Effector memory CD8-positive, alpha-beta T cell (primary cell): ENCODE data around the gene KIAA1328.

Experiments used
- ATAC-seq: fragments of 150-1000 bp; cut with Tn5 transposase; replicated peaks from 2 replicates; pipeline ENCODE4 v1.10.0; 2021; ENCODE audit warnings: mild to moderate bottlenecking, moderate library complexity
- DNase-seq, 3 experiments: peaks; one replicate each; pipeline ENCODE4 v3.0.0; 2021
- H3K27ac Mint-ChIP-seq, 2 donors: one replicate each; pipeline ENCODE4 v1.8.0; 2022; ENCODE audit warnings: mild to moderate bottlenecking in 2 of 2, mixed read lengths in 2 of 2, moderate library complexity in 2 of 2
- H3K27me3 Mint-ChIP-seq, 2 donors: one replicate each; pipeline ENCODE4 v1.8.0; 2022; ENCODE audit warnings: mixed read lengths in 2 of 2
- H3K36me3 Mint-ChIP-seq: one replicate; pipeline ENCODE4 v1.8.0; 2022; ENCODE audit warnings: mild to moderate bottlenecking, moderate library complexity, mixed read lengths; ENCODE audit not compliant: insufficient read depth
- H3K4me1 Mint-ChIP-seq, 2 donors: one replicate each; pipeline ENCODE4 v1.8.0; 2022; ENCODE audit warnings: low read depth in 2 of 2, mixed read lengths in 2 of 2
- H3K4me3 Mint-ChIP-seq, 2 donors: one replicate each; pipeline ENCODE4 v1.8.0; 2022; ENCODE audit warnings: mild to moderate bottlenecking in 2 of 2, mixed read lengths in 2 of 2, moderate library complexity in 2 of 2
- H3K9me3 Mint-ChIP-seq, 2 donors: one replicate each; pipeline ENCODE4 v1.8.0; 2022; ENCODE audit warnings: mixed read lengths in 2 of 2

KIAA1328 gene

DNA sequence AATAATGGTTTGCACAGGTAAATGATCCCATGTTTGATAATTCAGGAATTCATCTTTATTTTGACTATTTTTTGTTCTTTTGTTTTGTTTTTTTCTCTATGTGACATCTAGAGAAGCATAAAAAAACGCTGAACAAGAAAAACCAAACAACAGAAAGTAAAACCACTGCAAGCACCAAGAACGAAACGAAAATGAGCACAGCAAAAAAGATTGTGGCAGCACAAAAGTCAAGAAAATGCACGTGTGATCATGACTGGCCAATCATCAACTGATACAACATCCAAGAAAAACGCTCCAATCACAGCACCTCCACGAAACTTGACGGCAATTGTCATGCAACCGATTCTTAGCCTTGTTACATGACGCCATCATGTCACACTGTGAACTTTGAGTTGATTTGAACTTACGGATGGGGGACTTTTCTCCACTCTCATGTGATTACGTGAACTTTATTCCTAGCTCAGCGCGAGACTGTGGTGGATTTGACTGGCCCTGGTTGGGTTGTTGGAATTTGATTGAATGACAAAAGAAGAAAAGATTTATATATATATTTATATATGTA, 417.9 kb downstream of the KIAA1328 start:
- Mint-ChIP-seq H3K27ac (no peak overlapping the region), H3K27me3 (peaks cover 52 to 69% of the 10 kb centered on the region in 2 donors), H3K9me3 (no peaks in the 10 kb centered on the region), H3K4me1 (peaks cover 1 to 3% of the 10 kb centered on the region in 2 donors), H3K36me3 (peaks cover 2% of the 10 kb centered on the region), H3K4me3 (no peak overlapping the region)
- ATAC-seq (no peak), DNase-seq (no peak)

DNA sequence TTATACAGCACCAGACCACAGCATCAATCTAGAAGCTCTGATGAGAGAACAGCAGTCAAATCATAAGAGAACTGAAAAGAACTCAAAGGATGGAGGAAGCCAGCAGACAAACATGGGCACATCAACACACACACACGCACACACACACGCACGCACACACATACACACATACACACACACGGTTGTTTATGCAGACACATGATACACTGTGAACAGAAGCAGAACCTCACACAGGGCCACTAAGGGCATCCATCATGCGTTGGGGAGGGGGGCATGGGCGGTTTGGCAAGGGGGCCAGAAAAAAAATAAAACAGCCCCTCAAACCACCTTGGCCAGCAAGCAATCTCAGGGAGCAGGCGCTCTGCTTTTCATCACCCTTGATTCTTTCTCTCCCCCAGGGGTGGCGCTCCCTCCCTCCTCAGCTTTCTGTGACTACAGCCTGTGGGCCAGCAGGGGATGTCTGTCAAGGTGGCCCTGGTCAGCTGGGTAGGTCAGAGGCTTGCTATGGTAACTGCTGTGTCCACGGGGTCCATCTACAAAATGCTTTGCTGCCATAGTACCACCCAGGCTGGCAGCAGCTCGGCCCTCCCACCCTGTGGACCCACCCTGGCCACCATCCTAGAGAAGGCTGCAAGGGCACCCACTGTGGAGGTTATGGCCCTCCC, 418.7 kb downstream of the KIAA1328 start:
- Mint-ChIP-seq H3K27ac (no peak overlapping the region), H3K36me3 (peaks cover 2% of the 10 kb centered on the region), H3K9me3 (no peaks in the 10 kb centered on the region), H3K4me1 (peaks cover 1 to 3% of the 10 kb centered on the region in 2 donors), H3K27me3 (peaks cover 55 to 69% of the 10 kb centered on the region in 2 donors), H3K4me3 (no peak overlapping the region)
- DNase-seq (no peak), ATAC-seq (no peak)

DNA sequence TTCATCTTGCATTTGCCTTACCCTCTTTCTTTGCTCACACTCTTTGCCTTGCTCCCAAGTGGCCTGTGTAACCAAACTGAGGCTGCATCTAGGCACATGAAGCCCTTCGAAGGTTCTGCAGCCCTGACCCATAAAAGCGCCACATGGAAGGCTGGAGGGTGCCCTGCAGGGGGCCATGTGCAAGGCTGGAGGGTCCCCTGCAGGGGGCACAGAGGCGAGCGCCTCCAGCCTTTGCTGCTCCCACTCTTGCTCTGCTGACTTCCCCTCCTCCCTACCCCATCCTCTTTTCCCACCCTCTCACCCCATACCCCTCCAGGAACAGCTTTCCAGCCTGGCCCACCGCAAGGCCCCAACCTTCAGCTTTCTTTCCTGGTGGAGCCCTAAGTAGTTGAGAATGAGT, 419.4 kb downstream of the KIAA1328 start:
- H3K4me3 Mint-ChIP-seq, result no peak overlapping the region
- no peaks in the 10 kb centered on the region for H3K9me3 Mint-ChIP-seq
- H3K27me3 Mint-ChIP-seq, result peaks cover 57 to 69% of the 10 kb centered on the region in 2 donors
- no peaks in the 10 kb centered on the region for H3K36me3 Mint-ChIP-seq
- H3K27ac Mint-ChIP-seq, result no peak overlapping the region
- DNase-seq (no peak), ATAC-seq (no peak)
- peaks cover 1 to 3% of the 10 kb centered on the region in 2 donors for H3K4me1 Mint-ChIP-seq

DNA sequence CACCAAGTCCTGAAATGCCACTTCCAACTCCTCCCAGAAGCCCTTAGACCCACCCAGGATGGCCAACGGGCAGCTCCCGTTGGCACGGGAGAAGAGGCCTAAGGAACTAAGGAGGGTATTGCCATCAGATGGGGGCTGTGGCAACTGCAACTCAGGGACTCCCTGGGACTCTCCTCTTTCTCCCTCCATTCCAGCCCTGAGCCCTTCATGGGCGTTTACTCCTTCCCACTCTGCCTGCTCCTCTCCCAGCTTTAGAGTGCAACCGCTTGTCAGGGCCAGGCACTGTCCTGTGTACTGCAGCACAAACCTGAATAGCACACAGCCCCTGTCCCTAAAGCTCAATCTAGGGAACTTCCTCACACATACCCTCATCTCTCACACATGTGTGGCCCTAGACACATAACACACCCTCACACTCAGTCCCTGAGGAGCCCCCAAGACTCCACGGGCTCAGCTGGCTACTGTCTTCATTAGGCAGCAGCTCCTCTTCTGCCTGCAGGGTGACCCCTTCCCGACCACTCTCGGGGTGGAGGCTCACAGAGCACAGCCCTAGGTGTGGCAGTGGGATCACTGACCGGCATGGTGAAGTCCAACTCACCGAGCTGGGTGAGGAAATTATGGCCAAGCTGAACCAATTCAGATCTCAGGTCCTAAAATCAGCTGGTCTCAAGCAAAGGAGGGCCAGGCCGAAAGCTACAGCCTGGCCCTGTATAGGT, 420.4 kb downstream of the KIAA1328 start:
- no peak overlapping the region for H3K4me3 Mint-ChIP-seq
- no peaks in the 10 kb centered on the region for H3K36me3 Mint-ChIP-seq
- no peaks in the 10 kb centered on the region for H3K4me1 Mint-ChIP-seq
- no peaks in the 10 kb centered on the region for H3K9me3 Mint-ChIP-seq
- ATAC-seq, result no peak
- no peak overlapping the region for H3K27ac Mint-ChIP-seq
- H3K27me3 Mint-ChIP-seq, result peaks cover 51 to 60% of the 10 kb centered on the region in 2 donors
- no peak for DNase-seq

DNA sequence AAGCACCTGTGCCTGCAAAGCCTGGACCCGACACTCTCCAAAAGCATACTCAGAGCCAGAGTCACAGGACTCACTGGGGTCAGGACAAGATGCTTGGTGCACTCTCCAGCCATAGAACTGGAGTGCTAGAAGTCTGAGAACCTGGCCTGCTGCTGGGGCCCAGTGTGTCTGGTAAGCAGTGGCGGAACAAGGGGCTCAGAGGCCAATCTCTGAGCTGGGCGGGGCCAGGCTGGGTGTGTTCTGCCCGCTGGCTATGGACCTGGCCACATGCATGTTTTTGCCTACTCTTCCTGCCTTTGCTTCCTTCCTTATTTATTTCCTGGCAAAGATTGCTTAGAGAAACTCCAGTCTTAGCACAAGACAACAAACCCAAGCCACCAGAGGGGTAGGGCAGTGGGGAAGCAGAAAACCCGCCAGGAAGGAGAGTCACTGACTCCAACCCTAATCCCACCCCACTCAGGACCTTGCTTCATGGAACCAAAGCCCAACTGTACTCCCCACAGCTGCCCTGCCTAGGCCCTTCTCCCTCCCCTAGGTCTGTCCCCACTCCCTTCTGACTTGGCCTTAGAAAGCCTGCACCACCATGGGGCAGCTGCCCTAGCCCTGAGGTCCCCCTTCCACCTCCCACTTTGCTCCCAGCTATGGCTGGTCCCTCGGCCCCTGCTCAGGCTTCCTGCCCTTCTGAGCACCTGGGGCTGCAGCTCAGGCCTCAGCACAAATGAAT, 421.1 kb downstream of the KIAA1328 start:
- DNase-seq, result no peak
- no peak overlapping the region for H3K4me3 Mint-ChIP-seq
- no peak for ATAC-seq
- no peak overlapping the region for H3K27ac Mint-ChIP-seq
- peaks cover 0 to 4% of the 10 kb centered on the region in 2 donors for H3K4me1 Mint-ChIP-seq
- no peaks in the 10 kb centered on the region for H3K9me3 Mint-ChIP-seq
- H3K36me3 Mint-ChIP-seq, result no peaks in the 10 kb centered on the region
- peaks cover 53 to 60% of the 10 kb centered on the region in 2 donors for H3K27me3 Mint-ChIP-seq

DNA sequence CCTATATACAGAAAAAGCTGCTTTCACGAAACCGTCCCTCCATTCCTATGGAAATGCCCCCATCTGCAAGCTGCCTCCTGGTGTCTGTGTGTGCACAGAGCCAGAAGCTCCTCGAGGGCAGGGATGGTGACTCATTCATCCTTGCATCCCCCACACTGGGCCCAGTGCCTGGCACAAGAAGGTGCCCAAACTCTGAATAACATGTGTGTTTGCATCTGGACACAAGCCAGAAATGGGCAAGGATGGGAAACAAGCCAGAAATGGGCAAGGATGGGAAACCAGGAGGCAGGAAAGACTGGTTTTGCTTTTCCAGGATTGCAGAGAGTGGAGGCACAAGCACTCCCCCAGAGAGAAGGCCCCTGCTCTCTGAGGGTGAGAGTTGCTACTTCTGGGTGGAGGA, 422.8 kb downstream of the KIAA1328 start:
- no peaks in the 10 kb centered on the region for H3K36me3 Mint-ChIP-seq
- H3K4me1 Mint-ChIP-seq, result peaks cover 0 to 4% of the 10 kb centered on the region in 2 donors
- H3K27ac Mint-ChIP-seq, result no peak overlapping the region
- no peaks in the 10 kb centered on the region for H3K9me3 Mint-ChIP-seq
- ATAC-seq (no peak), DNase-seq (no peak)
- H3K27me3 Mint-ChIP-seq, result peaks cover 59 to 70% of the 10 kb centered on the region in 2 donors
- H3K4me3 Mint-ChIP-seq, result no peak overlapping the region

DNA sequence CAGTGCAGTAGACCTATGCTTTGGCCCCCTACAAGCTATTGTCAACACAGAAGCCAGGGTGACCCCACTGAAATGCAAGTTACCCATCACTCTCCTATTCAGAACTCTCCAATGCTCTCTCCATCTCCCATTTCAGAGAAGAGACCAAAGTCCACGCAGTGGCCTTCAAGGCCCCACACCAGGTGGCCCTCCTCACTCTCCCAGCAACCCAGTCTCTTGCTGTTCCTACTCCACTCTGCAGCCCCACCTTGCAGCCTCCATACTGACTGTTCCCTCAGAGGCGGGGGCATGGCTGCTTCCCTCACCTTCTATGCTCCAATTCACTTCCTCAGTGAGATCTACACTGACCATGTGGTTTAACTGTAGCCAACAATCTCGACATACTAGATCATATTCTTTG, 423.4 kb downstream of the KIAA1328 start:
- Mint-ChIP-seq H3K27me3 (peaks cover 59 to 76% of the 10 kb centered on the region in 2 donors), H3K4me3 (peak overlapping the region in 1 of 2 donors; percentile 15)
- ATAC-seq, result no peak

DNA sequence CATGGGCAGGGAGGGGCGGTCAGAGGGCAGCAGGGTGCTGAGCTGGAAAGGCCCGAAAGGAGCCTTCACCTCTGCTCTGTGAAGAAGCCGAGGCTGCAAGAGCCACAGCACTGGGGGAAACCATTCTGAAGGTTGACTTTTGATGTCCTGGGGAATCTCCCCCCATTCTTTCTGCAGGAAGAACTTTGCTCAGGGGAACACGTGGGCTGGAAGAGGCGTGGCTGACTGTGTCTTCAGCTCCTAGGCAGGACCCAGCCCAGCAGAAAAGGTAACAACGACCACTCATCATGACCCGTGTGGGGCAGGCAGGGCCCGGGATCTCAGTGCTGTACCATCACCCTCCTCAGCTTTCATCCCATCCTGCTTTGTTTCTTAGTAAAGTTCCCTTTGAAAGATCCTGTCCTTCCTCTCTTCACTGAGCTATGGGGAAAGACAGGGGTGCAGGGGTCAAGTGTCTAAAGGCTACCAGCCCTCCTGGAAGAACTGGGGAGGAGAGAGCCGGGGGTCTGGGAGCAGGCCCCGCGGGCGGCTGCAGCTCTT, 424.0 kb downstream of the KIAA1328 start:
- Mint-ChIP-seq H3K4me3 (peak overlapping the region; percentile 15), H3K4me1 (peaks cover 0 to 4% of the 10 kb centered on the region in 2 donors), H3K9me3 (no peaks in the 10 kb centered on the region), H3K36me3 (no peaks in the 10 kb centered on the region), H3K27ac (no peak overlapping the region), H3K27me3 (peaks cover 59 to 82% of the 10 kb centered on the region in 2 donors)
- DNase-seq, result no peak
- no peak for ATAC-seq

More for the DNA sequence above, 423.4 kb downstream of the KIAA1328 start:
- Mint-ChIP-seq H3K4me1 (peaks cover 0 to 4% of the 10 kb centered on the region in 2 donors), H3K27ac (no peak overlapping the region), H3K9me3 (no peaks in the 10 kb centered on the region), H3K36me3 (no peaks in the 10 kb centered on the region)
- no peak for DNase-seq

DNA sequence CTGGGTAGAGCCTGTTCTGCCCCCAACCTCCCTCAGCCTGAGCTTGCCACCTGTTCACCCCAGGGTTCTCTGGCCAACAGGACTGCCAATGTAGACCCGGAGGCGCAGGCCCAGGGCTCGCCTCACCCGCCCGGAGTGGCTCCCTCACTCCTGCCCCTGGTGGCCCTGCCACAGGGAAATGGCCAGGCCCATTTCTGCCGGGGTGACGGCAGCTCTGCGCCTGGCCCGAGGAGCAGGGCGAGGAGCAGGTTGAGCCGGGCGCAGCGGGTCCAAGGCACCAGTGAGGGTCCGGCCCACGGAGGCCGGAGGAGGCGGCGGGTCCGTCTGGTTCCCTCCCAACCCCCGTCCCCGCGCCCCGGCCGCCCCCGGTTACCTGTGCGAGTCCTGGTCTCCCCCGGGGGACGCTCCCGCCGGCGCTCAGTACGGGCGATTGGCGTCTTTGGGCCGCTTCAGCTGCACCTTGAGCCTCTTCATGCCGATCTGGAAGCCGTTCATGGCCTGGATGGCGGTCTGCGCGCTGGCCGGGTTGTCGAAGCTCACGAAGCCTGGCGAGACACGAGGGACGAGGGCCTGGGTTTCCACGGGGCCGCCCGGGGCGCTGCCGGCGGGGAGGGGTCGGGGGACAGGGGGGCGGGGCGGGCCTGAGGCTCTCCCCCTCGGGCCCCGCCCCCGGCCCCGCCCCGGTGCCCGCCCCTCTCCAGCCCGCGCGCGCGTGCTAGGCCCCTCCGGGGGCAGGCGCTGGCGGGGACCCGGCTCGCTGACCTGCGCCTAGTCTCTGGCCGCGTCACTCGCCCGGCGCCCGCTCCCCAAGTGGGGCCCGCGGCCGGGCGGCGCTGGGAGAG, 424.7 kb downstream of the KIAA1328 start:
- ATAC-seq, result no peak

DNA sequence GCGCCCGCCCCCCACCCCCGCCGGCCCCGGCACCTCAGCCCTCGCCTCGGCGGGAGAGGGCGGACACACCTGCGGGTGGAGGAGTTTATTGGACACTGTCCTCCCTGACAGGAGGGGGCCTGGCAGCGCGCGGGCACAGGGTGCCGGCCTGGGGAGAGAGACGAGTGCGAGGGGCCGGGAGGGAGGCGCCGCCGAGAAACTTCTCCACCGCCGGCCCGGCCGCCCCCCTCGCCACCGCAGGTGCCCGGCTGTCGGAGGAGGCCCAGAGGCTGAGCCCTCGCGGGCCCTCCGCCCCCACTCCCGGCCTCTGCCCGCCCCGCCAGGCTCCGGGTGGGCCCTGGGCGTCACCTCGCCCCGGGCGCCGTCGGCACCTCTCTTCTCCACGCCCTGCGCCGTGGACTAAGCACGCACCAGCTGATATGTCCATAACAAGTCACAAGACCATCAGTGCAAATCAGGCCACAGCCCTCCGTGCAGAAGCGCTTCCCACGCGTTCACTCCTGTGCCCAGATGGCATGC, 425.4 kb downstream of the KIAA1328 start:
- H3K4me1 Mint-ChIP-seq, result peaks cover 0 to 6% of the 10 kb centered on the region in 2 donors
- H3K27ac Mint-ChIP-seq, result no peak overlapping the region
- ATAC-seq (no peak), DNase-seq (no peak)
- peak overlapping the region; percentile 60 to 70 for H3K4me3 Mint-ChIP-seq
- H3K36me3 Mint-ChIP-seq, result no peaks in the 10 kb centered on the region
- H3K9me3 Mint-ChIP-seq, result no peaks in the 10 kb centered on the region
- H3K27me3 Mint-ChIP-seq, result peaks cover 58 to 88% of the 10 kb centered on the region in 2 donors

More for the DNA sequence above, 424.7 kb downstream of the KIAA1328 start:
- Mint-ChIP-seq H3K9me3 (no peaks in the 10 kb centered on the region), H3K4me3 (peak overlapping the region in 1 of 2 donors; percentile 15), H3K27me3 (peaks cover 65 to 89% of the 10 kb centered on the region in 2 donors), H3K4me1 (peaks cover 0 to 6% of the 10 kb centered on the region in 2 donors), H3K36me3 (no peaks in the 10 kb centered on the region), H3K27ac (no peak overlapping the region)
- no peak for DNase-seq

DNA sequence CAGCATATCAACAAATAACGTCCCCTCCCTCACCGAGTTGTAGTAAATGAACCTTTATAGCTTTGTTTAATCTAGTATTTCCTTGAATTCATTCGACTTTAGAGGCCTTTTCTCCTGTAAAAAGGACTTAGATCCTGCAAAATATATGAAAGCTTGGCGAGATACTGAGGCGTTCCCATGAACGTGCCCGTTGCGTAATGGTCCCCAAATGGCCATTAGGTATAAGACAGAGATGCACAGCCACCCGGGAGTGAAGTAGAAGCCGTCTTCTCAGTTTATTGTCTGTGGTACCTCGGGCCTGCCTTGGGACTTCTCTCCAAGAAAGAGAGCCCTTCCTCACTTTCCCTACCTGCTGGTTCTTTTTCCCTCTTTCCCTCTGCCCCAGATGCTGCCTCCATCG, 426.0 kb downstream of the KIAA1328 start:
- Mint-ChIP-seq H3K36me3 (no peaks in the 10 kb centered on the region), H3K4me1 (peaks cover 0 to 6% of the 10 kb centered on the region in 2 donors), H3K27ac (no peak overlapping the region), H3K4me3 (peak overlapping the region; percentile 60 to 70), H3K9me3 (no peaks in the 10 kb centered on the region), H3K27me3 (peaks cover 55 to 81% of the 10 kb centered on the region in 2 donors)
- ATAC-seq (no peak), DNase-seq (no peak)

DNA sequence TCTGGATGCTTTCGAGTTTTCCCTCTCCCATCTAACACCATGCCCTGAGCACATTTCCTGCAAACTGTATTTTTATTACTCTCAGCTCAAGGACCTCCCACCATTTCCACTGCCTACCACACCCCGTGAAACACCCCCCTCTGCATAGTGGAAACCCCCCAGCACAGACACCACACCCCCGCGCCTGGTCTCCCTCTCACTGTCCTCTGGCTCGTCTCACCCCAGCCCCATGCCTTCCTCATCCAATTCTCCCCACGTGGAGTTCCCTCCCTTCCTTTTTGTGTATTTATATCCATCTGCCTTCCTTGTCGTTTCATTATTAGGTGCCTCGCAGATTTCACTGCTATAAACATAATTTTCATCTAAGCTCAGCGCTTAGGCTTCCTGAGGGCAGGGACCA, 429.2 kb downstream of the KIAA1328 start:
- no peak for DNase-seq
- no peaks in the 10 kb centered on the region for H3K36me3 Mint-ChIP-seq
- H3K27me3 Mint-ChIP-seq, result peaks cover 26 to 74% of the 10 kb centered on the region in 2 donors
- no peak overlapping the region for H3K27ac Mint-ChIP-seq
- ATAC-seq, result no peak
- no peak overlapping the region for H3K4me3 Mint-ChIP-seq
- peaks cover 0 to 6% of the 10 kb centered on the region in 2 donors for H3K4me1 Mint-ChIP-seq
- no peaks in the 10 kb centered on the region for H3K9me3 Mint-ChIP-seq
